SU-DHL-6 (cell line): ENCODE results near the gene NECAB2.

ENCODE experiments used
- H2AFZ ChIP-seq: fragments of 200-600 bp; sonication (generic); 2 replicates; pipeline ENCODE4 v1.6.1; 2014; ENCODE audit warnings: low read depth, mild to moderate bottlenecking, moderate library complexity, mixed read lengths, antibody characterized with exemption, low read length; ENCODE audit not compliant: severe bottlenecking
- H3F3A ChIP-seq: fragments of 200-600 bp; shearing (Covaris generic); 2 replicates; pipeline ENCODE4 v1.6.0; 2016; ENCODE audit warnings: antibody characterized with exemption, mild to moderate bottlenecking; ENCODE audit not compliant: insufficient read depth
- H3K27ac ChIP-seq: fragments of 200-600 bp; sonication (generic); 2 replicates; pipeline ENCODE4 v1.5.1; 2016; ENCODE audit warnings: low read depth, mild to moderate bottlenecking, low read length, moderate library complexity, mixed read lengths
- H3K27me3 ChIP-seq: fragments of 200-600 bp; sonication (generic), shearing (Covaris generic); 2 replicates; pipeline ENCODE4 v1.6.0; 2014; ENCODE audit warnings: mild to moderate bottlenecking, low read length
- H3K36me3 ChIP-seq: fragments of 200-600 bp; sonication (generic); 2 replicates; pipeline ENCODE4 v1.6.1; 2014; ENCODE audit warnings: mild to moderate bottlenecking, low read length, mixed read lengths
- H3K4me2 ChIP-seq: fragments of 300-600, 200-600 bp; shearing (Covaris generic), sonication (generic); 2 replicates; pipeline ENCODE4 v1.6.0; 2014; ENCODE audit warnings: low read length, low read depth, mild to moderate bottlenecking; ENCODE audit not compliant: poor library complexity, severe bottlenecking
- H3K4me3 ChIP-seq: fragments of 200-600 bp; sonication (generic); 2 replicates; pipeline ENCODE4 v1.5.1; 2014; ENCODE audit warnings: antibody characterized with exemption, low read length, mild to moderate bottlenecking, mixed read lengths; ENCODE audit not compliant: insufficient read depth, poor library complexity, severe bottlenecking
- H3K79me2 ChIP-seq: fragments of 200-600 bp; sonication (generic); 2 replicates; pipeline ENCODE4 v1.6.1; 2014; ENCODE audit warnings: mild to moderate bottlenecking, low read length, moderate library complexity; ENCODE audit not compliant: insufficient read depth
- H3K9ac ChIP-seq: fragments of 200-600 bp; sonication (generic); 2 replicates; pipeline ENCODE4 v1.7.0; 2014; ENCODE audit warnings: mild to moderate bottlenecking, low read length
- H3K9me2 ChIP-seq: fragments of 200-600 bp; sonication (generic); replicated peaks from 2 replicates; pipeline ENCODE4 v1.6.1; 2014; ENCODE audit warnings: low read length; ENCODE audit not compliant: insufficient read depth
- H3K9me3 ChIP-seq: fragments of 200-600 bp; sonication (generic); 2 replicates; pipeline ENCODE4 v1.6.1; 2014; ENCODE audit warnings: low read length, mixed read lengths; ENCODE audit not compliant: insufficient read depth
- H4K20me1 ChIP-seq: fragments of 200-600 bp; sonication (generic); 2 replicates; pipeline ENCODE4 v1.6.1; 2014; ENCODE audit warnings: low read depth, mild to moderate bottlenecking, antibody characterized with exemption, low read length, moderate library complexity, mixed read lengths
- CTCF ChIP-seq: fragments of 200-600 bp; sonication (generic); IDR thresholded peaks from one replicate; pipeline ENCODE4 v1.5.1; 2017; ENCODE audit warnings: antibody characterized with exemption, mild to moderate bottlenecking, low read length, moderate library complexity; ENCODE audit not compliant: insufficient read depth, poor library complexity, severe bottlenecking
- EZH2phosphoT487 ChIP-seq: fragments of 200-600 bp; sonication (generic), shearing (Covaris generic); conservative IDR thresholded peaks from 2 replicates; pipeline ENCODE4 v1.6.1; 2018; ENCODE audit warnings: mild to moderate bottlenecking, antibody characterized with exemption, low read length, moderate library complexity, mixed read lengths

Gene NECAB2

DNA sequence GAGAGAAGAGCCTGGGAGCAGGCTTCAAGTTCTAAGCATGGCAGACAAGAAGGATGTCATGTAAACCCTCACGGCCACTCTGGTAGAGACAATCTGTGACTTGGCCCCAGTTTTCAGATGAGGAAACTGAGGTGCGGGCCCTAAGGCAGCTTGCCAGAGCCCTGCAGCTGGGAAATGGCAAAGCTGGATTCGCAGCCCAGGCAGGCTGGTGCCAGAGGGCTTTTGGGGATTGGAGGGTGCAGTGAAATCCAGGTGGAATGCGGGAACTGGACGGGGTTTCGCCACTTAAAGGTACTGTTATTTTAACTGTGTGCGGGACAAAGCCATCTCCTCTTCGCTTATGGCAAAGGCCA is 15.5 kb upstream of the NECAB2 start:
- Histone ChIP-seq H3F3A (no peaks in the 10 kb centered on the region), H3K27ac (no peak overlapping the region), H3K79me2 (no peaks in the 10 kb centered on the region), H3K27me3 (no peaks in the 10 kb centered on the region), H3K36me3 (no peaks in the 10 kb centered on the region), H3K4me3 (no peak overlapping the region), H3K9me2 (no peaks in the 10 kb centered on the region), H2AFZ (no peak overlapping the region), H3K4me2 (no peak overlapping the region), H3K9me3 (no peaks in the 10 kb centered on the region), H3K9ac (no peak overlapping the region), H4K20me1 (no peaks in the 10 kb centered on the region)
- TF ChIP-seq CTCF (no peak), EZH2phosphoT487 (no peak)

DNA sequence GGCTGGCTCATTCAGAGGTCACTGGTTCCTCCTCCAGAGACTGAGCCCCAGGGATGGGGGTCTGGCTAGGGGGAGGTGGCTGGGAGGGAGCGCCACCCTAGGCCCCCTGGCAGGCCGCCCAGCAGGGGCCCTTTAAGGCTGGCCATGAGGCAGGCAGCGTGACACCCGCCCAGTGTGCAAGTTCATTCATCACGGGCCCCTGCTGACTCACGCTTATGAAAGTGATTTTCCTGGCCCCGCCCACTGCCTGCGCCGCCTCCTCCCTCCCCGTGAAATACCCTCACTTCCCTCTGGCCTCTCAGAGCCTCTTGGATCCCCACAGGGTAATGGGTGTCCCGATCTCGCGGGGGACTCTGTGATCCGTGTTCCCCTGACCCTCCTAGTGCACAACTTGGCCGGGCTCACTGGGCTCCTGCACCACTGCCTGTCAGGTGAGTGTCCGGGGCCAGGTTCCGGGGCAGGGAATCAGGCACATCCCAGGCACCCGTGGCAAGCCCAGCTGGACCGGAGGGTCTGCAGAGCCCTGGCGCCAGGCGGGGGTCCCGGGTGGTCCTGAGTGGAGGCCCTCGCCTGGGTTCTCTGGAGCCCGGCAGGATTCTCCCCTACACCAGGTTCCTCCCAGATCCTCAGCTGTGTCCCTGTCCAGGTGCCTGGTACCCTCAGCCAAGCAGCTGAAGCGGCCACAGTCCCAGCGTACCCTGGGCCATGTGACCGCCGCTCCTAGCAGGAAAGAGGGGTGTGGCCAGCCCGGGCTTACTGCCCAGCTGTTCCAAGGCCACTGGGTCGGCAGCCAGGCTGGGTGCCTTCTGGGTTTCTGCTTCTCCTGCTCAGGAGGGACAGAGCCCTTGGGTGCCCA is 14.9 kb upstream of the NECAB2 start, which contains the start of gene OSGIN1:
TSS of gene OSGIN1 (plus strand) at position 301 of the 856 bp plus-strand sequence. CDS start 4,432 bp downstream, outside the sequence.
- Histone ChIP-seq H3K79me2 (no peaks in the 10 kb centered on the region), H3K4me2 (no peak within 1 kb of the TSS), H3K27ac (no peak within 1 kb of the TSS), H3K36me3 (no peaks in the 10 kb centered on the region), H3K4me3 (no peak within 1 kb of the TSS), H3K9me3 (no peaks in the 10 kb centered on the region), H3K27me3 (no peaks in the 10 kb centered on the region), H3K9me2 (no peaks in the 10 kb centered on the region), H2AFZ (no peak within 1 kb of the TSS), H3F3A (no peaks in the 10 kb centered on the region), H4K20me1 (no peaks in the 10 kb centered on the region), H3K9ac (no peak within 1 kb of the TSS)
- TF ChIP-seq CTCF (no peak), EZH2phosphoT487 (no peak)

DNA sequence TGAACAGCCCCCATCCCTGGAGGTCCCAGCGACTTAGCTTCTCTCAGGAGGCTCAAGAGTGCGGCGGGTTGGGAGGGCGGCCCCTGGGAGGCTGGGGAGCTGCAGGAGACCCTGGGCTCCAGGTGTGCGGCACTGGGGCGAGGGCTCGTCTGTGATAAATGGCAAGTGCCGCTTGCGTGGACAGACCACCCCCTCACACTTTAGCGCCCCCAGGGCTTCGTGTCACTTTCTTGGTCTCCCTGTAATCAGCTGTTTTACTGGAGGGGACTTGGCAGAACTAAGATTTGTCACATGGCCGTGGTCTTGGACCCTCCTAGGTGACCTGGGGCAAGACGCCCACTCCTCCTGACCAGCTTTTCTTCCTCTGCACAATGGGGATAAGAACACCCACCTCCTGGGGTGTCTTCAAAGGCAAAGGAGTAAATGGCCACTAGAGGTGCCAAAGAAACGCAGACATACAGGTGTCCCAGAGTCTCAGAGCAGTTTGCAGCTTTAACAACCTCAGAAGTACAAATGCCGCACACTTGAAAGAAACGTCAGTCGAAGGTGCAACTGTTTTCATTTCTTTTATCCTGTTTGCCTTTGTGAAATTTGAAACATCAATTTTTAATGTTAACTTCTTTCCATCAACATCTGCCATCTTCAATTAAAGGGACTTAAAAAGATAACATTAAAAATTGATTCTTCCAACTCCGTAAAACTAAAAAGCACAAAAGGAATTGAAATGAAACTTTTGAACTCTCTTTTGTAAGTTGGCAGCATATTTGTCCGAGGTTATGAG is 14.1 kb upstream of the NECAB2 start:
- H2AFZ ChIP-seq: no peak overlapping the region
- H3K27ac ChIP-seq: no peak overlapping the region

More for the DNA sequence above, 14.1 kb upstream of the NECAB2 start:
- Histone ChIP-seq H3K9me2 (no peaks in the 10 kb centered on the region), H3K36me3 (no peaks in the 10 kb centered on the region), H4K20me1 (no peaks in the 10 kb centered on the region), H3K9ac (no peak overlapping the region), H3F3A (no peaks in the 10 kb centered on the region), H3K79me2 (no peaks in the 10 kb centered on the region), H3K4me3 (no peak overlapping the region), H3K9me3 (no peaks in the 10 kb centered on the region), H3K27me3 (no peaks in the 10 kb centered on the region), H3K4me2 (no peak overlapping the region)
- no peak for TF ChIP-seq EZH2phosphoT487
- no peak for TF ChIP-seq CTCF
